ENCODE data around the gene LY6G6D. TPM values are rescaled to one million over a fixed set of nuclear protein-coding genes. Genes with fewer than 3 reads are reported as not detected.

The LY6G6D gene
- total and polyA plus RNA-seq, 4 donors = not detected

GRCh38 chr6:31702819-31703716 is 12.1 kb upstream of the LY6G6D start, which contains the start of gene ABHD16A:
ABHD16A (minus strand) TSS chr6:31703324; CDS start chr6:31703281, 43 bp downstream.
- Histone ChIP-seq H3K27ac (ENCODE audit: low read depth in 1 of 2, low read length in 2 of 2) (peak within 1 kb of the TSS; percentile 94), H3K27me3 (ENCODE audit: control insufficient read depth in 4 of 4, insufficient read depth in 4 of 4, low read length in 3 of 4) (no peaks in the 10 kb centered on the region), H3K4me3 (ENCODE audit: low read depth in 1 of 3, low read length in 3 of 3) (peak within 1 kb of the TSS; percentile 72 to 96 (median 73)), H3K9ac (ENCODE audit: low read depth in 1 of 2, low read length in 2 of 2) (peak within 1 kb of the TSS; percentile 85 to 98), H3K36me3 (ENCODE audit: control insufficient read depth in 4 of 4, insufficient read depth in 3 of 4, low read depth in 1 of 4, low read length in 3 of 4) (peaks cover 0 to 5% (median 3%) of the 10 kb centered on the region in 4 donors), H3K9me3 (ENCODE audit: control insufficient read depth in 4 of 4, low read length in 3 of 4) (no peaks in the 10 kb centered on the region), H3K4me1 (ENCODE audit: control insufficient read depth in 4 of 4, insufficient read depth in 4 of 4, low read length in 3 of 4) (peaks cover 0 to 17% (median 14%) of the 10 kb centered on the region in 4 donors)
- TF ChIP-seq TAF1 (conservative IDR thresholded peaks at IDR 0.05) (peak; percentile 54), JUND (IDR thresholded peaks at IDR 0.05) (peak in 1 of 2 donors; percentile 87), REST (IDR thresholded peaks at IDR 0.05) (peak; percentile 79), CTCF (IDR thresholded peaks at IDR 0.05; ENCODE audit: low read depth, low read length, missing input control) (peak; percentile 9), HNF4A (conservative IDR thresholded peaks at IDR 0.05) (peak; percentile 57 to 72), RAD21 (IDR thresholded peaks at IDR 0.05) (peak; percentile 48 to 61), ZBTB33 (IDR thresholded peaks at IDR 0.05) (peak; percentile 97), EGR1 (IDR thresholded peaks at IDR 0.05; ENCODE audit: low read depth in 2 of 2) (peak; percentile 55 to 60), FOXA2 (IDR thresholded peaks at IDR 0.05) (peak; percentile 66), MAX (IDR thresholded peaks at IDR 0.05) (peak; percentile 87), SP1 (IDR thresholded peaks at IDR 0.05) (peak; percentile 75), RXRA (IDR thresholded peaks at IDR 0.05) (peak; percentile 63 to 66), NR2F2 (IDR thresholded peaks at IDR 0.05) (peak; percentile 9), HNF4G (IDR thresholded peaks at IDR 0.05) (peak; percentile 15), FOXA1 (IDR thresholded peaks at IDR 0.05) (peak; percentile 73), ATF3 (IDR thresholded peaks at IDR 0.05) (peak; percentile 59), GABPA (IDR thresholded peaks at IDR 0.05 in 1 of 2, conservative IDR thresholded peaks at IDR 0.05 in 1 of 2) (peak; percentile 46 to 87), YY1 (IDR thresholded peaks at IDR 0.05) (peak; percentile 92)
- under 1% methylated on average over 54 of the region's 54 CpGs for WGBS
- DNase-seq (ENCODE audit: low spot score) = peak; percentile 98
